C4-2B (cell line): ENCODE data around the gene RAB44.
A peak's percentile ranks its signal among the peaks of the same experiment; 100 is the strongest.

Experiments used
- H3K27ac ChIP-seq: fragments of 450-650 bp; 2 replicates; pipeline ENCODE4 v1.5.1; 2017
- ZFX ChIP-seq: fragments of 450-650 bp; IDR thresholded peaks from 2 replicates; pipeline ENCODE4 v1.6.1; 2017
- TF ChIP-seq, protein P1 (sequence below): fragments of 450-650 bp; conservative IDR thresholded peaks from 2 replicates; pipeline ENCODE4 v1.5.1; 2017; ENCODE audit warnings: mild to moderate bottlenecking

The RAB44 gene

DNA sequence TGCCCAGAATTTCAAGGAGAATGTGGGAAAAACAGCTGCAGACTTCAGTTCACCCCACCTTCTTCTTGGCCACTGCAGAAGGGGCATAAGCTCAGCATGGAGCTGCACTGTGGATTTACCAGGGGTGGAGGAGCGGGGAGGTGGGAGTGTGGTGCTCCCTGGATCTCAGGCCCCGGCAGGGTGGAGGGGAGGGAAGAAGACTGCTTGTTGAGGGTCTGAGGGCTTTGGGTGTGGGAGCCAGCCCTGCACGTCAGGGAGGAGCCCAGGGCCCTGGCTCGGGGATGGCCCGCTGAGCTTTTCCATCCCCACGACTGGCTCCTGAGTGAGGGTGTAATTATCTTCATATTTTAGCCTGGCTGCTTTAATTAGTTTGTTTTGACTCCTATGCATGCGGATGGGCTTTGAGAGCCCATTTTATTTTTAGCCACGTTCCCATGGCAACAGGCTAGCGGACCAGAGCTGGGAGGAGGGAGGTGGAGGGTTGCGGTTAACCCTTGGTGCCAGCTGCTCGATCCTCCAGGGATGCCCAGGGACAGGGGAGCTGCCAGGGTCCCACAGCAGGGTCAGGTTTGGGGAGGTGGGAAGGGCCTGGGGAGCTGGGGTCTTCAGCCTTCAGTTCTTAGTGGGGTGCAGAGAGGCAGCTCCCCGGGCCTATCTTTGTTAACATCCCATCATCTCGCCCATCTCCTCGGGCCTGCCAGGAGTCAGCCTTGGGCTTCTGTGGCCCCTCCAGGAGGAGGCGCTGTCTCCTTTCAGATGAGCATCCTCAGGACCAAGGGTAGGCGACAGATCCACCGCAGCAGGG lies 68.2 kb downstream of the RAB44 start:
- TF ChIP-seq, protein P1, sequence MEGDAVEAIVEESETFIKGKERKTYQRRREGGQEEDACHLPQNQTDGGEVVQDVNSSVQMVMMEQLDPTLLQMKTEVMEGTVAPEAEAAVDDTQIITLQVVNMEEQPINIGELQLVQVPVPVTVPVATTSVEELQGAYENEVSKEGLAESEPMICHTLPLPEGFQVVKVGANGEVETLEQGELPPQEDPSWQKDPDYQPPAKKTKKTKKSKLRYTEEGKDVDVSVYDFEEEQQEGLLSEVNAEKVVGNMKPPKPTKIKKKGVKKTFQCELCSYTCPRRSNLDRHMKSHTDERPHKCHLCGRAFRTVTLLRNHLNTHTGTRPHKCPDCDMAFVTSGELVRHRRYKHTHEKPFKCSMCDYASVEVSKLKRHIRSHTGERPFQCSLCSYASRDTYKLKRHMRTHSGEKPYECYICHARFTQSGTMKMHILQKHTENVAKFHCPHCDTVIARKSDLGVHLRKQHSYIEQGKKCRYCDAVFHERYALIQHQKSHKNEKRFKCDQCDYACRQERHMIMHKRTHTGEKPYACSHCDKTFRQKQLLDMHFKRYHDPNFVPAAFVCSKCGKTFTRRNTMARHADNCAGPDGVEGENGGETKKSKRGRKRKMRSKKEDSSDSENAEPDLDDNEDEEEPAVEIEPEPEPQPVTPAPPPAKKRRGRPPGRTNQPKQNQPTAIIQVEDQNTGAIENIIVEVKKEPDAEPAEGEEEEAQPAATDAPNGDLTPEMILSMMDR, result peak; percentile 89
- TF ChIP-seq ZFX, result no peak
- H3K27ac ChIP-seq, result no peak overlapping the region

DNA sequence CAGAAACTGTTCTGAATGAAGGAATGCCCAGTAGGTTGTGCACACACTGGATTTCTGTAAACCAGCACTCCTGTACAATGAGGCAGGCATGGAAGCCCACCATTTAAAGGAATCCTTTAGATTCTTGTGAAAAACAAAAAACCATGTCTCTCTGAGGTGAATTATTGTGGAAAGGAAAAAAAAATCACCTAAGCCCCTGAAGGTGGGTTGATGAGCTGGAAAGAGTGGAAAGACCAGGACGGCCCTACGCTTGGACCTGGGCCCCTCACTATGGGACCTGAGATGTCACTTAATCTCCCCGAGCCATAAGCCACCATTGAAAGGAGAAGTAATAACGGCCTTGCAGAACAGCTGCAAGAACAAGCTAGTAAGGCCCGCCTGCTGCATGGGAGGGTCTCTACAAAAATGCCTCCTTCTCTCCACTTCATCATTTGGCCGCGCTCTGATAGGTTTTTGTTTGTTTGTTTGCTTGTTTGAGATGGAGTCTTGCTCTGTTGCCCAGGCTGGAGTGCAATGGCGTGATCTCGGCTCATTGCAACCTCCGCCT lies 68.8 kb downstream of the RAB44 start:
- no peak for TF ChIP-seq ZFX
- TF ChIP-seq, protein P1, result peak; percentile 58; the same call in 1 of the 2 replicates
- H3K27ac ChIP-seq, result no peak overlapping the region

DNA sequence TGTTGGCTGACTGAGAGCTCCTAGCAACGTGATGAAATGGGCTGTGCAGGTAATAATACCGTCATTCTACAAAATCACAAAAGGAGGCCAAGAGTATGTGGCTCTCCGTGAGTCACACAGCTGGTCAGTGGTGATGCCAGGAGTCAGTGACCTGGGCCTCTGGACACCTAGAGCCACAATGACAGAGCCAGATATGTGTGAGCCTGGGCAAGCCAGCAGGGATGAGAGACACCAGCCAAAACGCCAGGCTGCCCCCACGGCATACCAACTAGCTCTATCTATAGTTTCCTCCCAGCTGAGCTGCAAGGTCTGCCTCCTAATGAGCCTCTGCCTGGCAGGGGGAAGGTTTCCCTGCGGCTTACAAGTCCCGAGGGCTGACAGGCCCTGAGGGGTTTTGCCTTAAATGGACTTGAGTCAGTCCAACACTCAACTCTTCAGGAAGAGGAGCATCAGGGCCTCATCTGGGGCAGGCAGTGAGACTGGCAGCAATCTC lies 71.6 kb downstream of the RAB44 start:
- H3K27ac ChIP-seq, result no peak overlapping the region
- TF ChIP-seq, protein P1, result no peak
- TF ChIP-seq ZFX, result no peak

DNA sequence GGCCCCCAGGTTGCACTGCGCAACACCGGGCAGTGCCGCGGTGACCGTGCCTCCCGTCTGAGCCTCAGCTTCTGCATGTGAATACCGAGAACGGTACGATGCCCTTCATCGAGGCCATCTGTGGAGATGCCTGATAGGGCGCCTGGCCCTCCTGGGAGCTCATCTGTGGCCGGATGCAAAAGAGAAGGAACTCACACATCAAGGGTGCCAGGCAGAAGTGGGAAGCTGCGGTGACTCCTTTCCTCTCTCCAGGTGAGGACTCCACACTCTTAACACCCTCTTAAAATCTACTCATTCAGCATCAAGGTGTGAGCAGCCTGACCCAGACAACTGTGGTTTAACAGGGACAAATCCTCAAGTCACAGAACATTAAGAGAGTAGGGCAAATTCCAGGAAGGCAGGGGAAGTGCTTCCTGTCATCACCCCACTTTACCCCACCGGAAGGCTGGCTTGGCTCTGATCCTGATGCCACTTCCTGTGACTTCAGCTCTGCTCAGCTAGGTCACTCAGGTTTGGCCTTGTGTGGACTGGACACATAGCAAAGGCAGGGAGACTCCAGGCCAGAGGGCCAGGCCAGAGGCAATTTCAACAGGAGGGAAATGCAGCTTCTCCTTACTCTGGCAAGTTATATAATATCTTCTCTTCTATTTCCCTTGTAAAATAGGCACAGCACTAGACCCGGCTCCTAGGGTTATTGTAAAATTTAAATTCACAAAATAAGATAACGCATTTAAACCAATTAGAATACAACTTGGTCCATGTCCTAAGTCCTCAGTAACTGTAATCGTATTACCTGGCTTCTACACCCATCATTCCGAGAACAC lies 72.3 kb downstream of the RAB44 start:
- TF ChIP-seq, protein P1, result no peak
- TF ChIP-seq ZFX, result no peak
- H3K27ac ChIP-seq, result no peak overlapping the region

DNA sequence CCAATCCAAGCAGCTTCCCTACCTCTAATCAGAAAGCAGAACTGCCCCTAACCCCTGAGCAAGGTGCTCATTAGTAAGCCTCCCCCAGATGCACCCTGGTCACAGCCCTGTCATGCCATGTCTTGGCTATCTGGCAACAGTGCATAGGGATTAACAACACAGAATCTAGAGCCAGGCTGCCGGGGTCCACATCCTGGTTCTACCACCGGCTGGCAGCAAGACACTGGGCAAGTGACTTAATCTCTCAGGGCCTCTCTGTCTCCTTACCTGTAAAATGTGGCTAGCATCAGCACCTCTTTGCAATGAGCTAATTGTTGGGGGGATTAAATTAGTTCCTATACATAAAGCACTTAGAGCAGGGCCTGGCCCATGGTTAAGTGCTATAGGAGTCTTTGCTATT lies 73.5 kb downstream of the RAB44 start:
- TF ChIP-seq, protein P1, result no peak
- no peak overlapping the region for H3K27ac ChIP-seq

DNA sequence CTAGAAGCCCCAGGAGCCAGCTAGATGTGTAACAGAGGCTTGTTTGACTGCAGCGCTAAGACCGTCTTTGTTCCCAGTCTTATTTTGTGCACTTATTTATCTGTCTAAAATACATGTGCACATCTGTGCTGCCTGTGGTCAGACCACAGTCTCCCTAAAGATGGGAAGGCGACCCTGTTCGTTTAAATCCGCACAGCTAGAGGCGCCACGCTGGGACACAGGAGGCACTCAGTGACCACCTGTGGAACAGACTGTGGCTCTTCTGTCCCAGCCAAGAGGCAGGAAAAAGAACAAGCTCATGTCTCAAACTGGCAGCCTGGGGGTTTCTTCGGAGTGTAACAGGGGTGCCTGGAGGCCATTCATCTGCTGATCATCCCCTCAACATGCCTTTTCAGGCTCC lies 74.8 kb downstream of the RAB44 start:
- no peak for TF ChIP-seq ZFX
- TF ChIP-seq, protein P1, result no peak
- H3K27ac ChIP-seq, result no peak overlapping the region

DNA sequence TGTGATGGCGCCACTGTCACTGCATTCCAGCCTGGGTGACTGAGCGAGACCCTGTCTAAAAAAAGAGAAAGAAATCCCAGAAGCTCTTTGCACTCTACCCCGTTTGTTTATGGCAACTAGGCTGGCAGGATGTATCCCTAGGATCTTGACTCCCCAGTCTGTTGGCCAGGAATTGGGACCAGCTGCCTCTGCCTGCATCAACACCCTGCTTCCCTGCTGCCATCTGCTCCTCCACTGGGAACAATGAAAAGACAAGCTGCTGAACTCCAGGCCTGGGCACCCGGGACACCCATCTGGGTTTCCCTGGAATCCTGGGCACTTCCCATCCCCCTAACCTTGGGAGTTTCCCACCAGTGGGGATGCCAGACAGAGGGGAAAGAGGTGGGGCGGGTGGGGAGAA lies 76.7 kb downstream of the RAB44 start:
- TF ChIP-seq ZFX, result no peak
- TF ChIP-seq, protein P1, result no peak
- H3K27ac ChIP-seq, result no peak overlapping the region
